ENCODE measurements around the gene ATP10A. TPM values are rescaled to one million over a fixed set of nuclear protein-coding genes. Genes with fewer than 3 reads are reported as not detected.

ATP10A gene
- total and polyA plus RNA-seq, 3 experiments from 2014 or later = 8.2 to 28.9 (median 24.0) TPM

DNA sequence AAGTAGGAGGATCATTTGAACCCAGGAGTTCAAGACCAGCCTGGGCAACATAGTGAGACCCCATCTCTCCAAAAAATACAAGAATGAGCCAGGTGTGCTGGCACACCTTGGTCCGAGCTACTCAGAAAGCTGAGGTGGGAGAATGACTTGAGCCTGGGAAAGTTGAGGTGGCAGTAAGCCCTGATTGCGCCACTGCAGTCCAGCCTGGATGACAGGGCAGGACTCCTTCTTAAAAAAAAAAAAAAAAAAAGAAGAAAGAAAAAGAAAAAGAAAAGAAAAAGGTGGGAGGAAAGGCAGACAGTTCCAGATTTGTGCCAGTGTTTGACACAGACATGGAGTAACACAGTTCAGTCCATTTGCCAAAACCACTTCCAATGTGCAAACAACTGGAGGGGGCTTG, 75.7 kb downstream of the ATP10A start:
- no peak overlapping the region for H3K4me3 ChIP-seq (ENCODE audit: low read length)
- Mint-ChIP-seq H3K27ac (peak overlapping the region in 1 of 8 donors; percentile 56), H3K27me3 (no peaks in the 10 kb centered on the region), H3K4me3 (no peak overlapping the region), H3K9me3 (peaks cover 0 to 1% (median 0%) of the 10 kb centered on the region in 5 donors), H3K4me1 (peaks cover 30 to 65% (median 41%) of the 10 kb centered on the region in 3 donors), H3K36me3 (peaks cover 0 to 2% (median 0%) of the 10 kb centered on the region in 3 donors)
- POLR2A ChIA-PET = no interaction called here
- H3K9me3 ChIP-seq (ENCODE audit: low read length) = no peaks in the 10 kb centered on the region
- DNase-seq = no peak
- H3K4me1 ChIP-seq (ENCODE audit: insufficient read depth, low read length) = peaks cover 10% of the 10 kb centered on the region
- no peak overlapping the region for H3K27ac ChIP-seq (ENCODE audit: low read depth, low read length)
- CTCF ChIA-PET = interaction anchor here (1.3 to 2.5 kb wide), 2 partner anchors 146 kb away, joined by 3 to 7 read pairs; no protein-coding TSS in a partner anchor
- H3K36me3 ChIP-seq (ENCODE audit: insufficient read depth, low read length) = no peaks in the 10 kb centered on the region
- no peaks in the 10 kb centered on the region for H3K27me3 ChIP-seq (ENCODE audit: insufficient read depth, low read length, poor library complexity, severe bottlenecking)

- H3K4me1 Mint-ChIP-seq = peaks cover 25 to 53% (median 33%) of the 10 kb centered on the region in 3 donors
- no peaks in the 10 kb centered on the region for H3K9me3 ChIP-seq (ENCODE audit: low read length)
- peaks cover 0 to 1% (median 0%) of the 10 kb centered on the region in 5 donors for H3K9me3 Mint-ChIP-seq
- H3K4me1 ChIP-seq (ENCODE audit: insufficient read depth, low read length) = peaks cover 10% of the 10 kb centered on the region
- peak overlapping the region in 1 of 8 donors; percentile 74 for H3K27ac Mint-ChIP-seq
- H3K36me3 ChIP-seq (ENCODE audit: insufficient read depth, low read length) = no peaks in the 10 kb centered on the region
- H3K27me3 Mint-ChIP-seq = no peaks in the 10 kb centered on the region
- POLR2A ChIA-PET = interaction anchor here (1.0 kb wide), 1 partner anchor 76 kb away, joined by 4 read pairs; no protein-coding TSS in a partner anchor
- H3K27ac ChIP-seq (ENCODE audit: low read depth, low read length) = no peak overlapping the region
- no peak overlapping the region for H3K4me3 Mint-ChIP-seq
- peaks cover 0 to 2% (median 2%) of the 10 kb centered on the region in 3 donors for H3K36me3 Mint-ChIP-seq
- CTCF ChIA-PET = interaction anchor here (2.5 kb wide), 1 partner anchor 148 kb away, joined by 7 read pairs; no protein-coding TSS in a partner anchor
- no peak for DNase-seq
- H3K27me3 ChIP-seq (ENCODE audit: insufficient read depth, low read length, poor library complexity, severe bottlenecking) = no peaks in the 10 kb centered on the region
- no peak overlapping the region for H3K4me3 ChIP-seq (ENCODE audit: low read length)
Measured at GRCh38 chr15:25786040-25786439, 77.1 kb downstream of the ATP10A start.

DNA sequence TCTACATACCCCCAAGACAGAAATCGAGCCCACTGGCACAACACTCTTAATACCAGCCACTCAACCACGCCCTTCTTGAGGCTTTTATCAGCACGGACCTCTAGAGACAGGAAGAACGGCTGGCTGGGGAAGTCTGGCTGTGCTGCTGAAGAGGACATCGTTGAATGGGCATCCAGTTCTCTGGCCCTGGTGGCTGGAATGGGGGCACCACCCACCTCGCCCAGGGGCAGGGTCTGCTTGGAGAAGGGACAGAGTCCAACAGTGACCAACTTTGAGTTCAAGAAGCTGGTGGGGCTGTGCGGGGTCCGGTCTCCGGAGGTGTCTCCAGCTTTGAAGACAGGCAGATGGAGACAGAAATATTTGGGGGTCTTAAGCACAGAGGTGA, 77.5 kb downstream of the ATP10A start:
- CTCF ChIA-PET = interaction anchor here (2.5 kb wide), 1 partner anchor 148 kb away, joined by 7 read pairs; no protein-coding TSS in a partner anchor
- POLR2A ChIA-PET = interaction anchor here (1.0 kb wide), 1 partner anchor 76 kb away, joined by 4 read pairs; no protein-coding TSS in a partner anchor
- peaks cover 0 to 6% (median 2%) of the 10 kb centered on the region in 3 donors for H3K36me3 Mint-ChIP-seq

DNA sequence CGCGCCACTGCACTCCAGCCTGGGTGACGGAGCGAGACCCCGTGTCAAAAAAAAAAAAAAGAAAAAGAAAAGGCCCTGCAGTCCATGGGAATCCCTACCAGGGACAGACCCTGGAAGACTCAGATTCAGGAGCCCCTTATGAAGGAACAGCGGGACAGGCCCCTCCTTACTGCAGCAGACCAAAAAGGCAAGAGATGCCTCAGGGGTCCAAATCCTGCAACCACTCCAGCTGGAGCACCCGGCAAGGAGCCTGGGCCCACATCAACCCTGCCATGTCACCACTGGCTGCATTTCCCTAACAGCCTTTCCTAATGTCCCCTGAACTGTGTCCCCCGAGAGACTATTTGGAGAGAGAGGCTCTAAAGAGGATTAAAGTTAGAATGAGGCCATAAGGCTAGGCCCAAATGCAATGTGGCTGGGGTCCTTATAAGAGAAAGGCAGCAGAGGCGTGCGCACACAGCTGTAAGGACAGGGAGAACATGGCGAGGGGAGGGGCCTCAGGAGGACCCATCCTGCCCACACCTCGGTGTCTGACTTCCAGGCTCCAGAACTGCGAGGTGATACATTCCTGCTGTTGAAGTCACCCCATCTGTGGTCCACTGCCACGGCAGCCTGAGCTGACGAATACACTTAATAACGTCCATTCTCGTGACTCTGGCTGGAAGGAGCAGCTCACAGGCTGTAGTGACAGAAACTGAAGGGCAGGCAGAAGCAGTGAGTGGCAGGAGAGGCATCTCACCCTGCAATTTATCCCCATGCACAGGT, 78.1 kb downstream of the ATP10A start:
- H3K4me1 Mint-ChIP-seq = peaks cover 18 to 43% (median 23%) of the 10 kb centered on the region in 3 donors
- ChIA-PET POLR2A (no interaction called here), CTCF (interaction anchor here (1.8 to 2.5 kb wide), 4 partner anchors 12 to 149 kb away, joined by 5 to 11 read pairs (median 6); partner anchors contain the start of gene ATP10A)
- Histone ChIP-seq H3K27ac (ENCODE audit: low read depth, low read length) (no peak overlapping the region), H3K9me3 (ENCODE audit: low read length) (no peaks in the 10 kb centered on the region), H3K4me1 (ENCODE audit: insufficient read depth, low read length) (peaks cover 4% of the 10 kb centered on the region), H3K4me3 (ENCODE audit: low read length) (no peak overlapping the region), H3K36me3 (ENCODE audit: insufficient read depth, low read length) (no peaks in the 10 kb centered on the region), H3K27me3 (ENCODE audit: insufficient read depth, low read length, poor library complexity, severe bottlenecking) (no peaks in the 10 kb centered on the region)
- H3K9me3 Mint-ChIP-seq = peaks cover 0 to 1% (median 0%) of the 10 kb centered on the region in 5 donors
- peaks cover 0 to 11% (median 2%) of the 10 kb centered on the region in 3 donors for H3K36me3 Mint-ChIP-seq
- H3K27ac Mint-ChIP-seq = peak overlapping the region in 3 of 8 donors; percentile 12 to 51 (median 32)
- no peaks in the 10 kb centered on the region for H3K27me3 Mint-ChIP-seq
- H3K4me3 Mint-ChIP-seq = no peak overlapping the region
- no peak for DNase-seq

More for the DNA sequence above, 77.5 kb downstream of the ATP10A start:
- Mint-ChIP-seq H3K4me1 (peaks cover 23 to 49% (median 29%) of the 10 kb centered on the region in 3 donors), H3K4me3 (no peak overlapping the region), H3K9me3 (peaks cover 0 to 1% (median 0%) of the 10 kb centered on the region in 5 donors), H3K27me3 (no peaks in the 10 kb centered on the region), H3K27ac (peak overlapping the region in 1 of 8 donors; percentile 5)
- no peak overlapping the region for H3K27ac ChIP-seq (ENCODE audit: low read depth, low read length)
- no peaks in the 10 kb centered on the region for H3K9me3 ChIP-seq (ENCODE audit: low read length)
- peaks cover 7% of the 10 kb centered on the region for H3K4me1 ChIP-seq (ENCODE audit: insufficient read depth, low read length)
- no peak for DNase-seq
- no peaks in the 10 kb centered on the region for H3K27me3 ChIP-seq (ENCODE audit: insufficient read depth, low read length, poor library complexity, severe bottlenecking)
- H3K4me3 ChIP-seq (ENCODE audit: low read length) = no peak overlapping the region
- H3K36me3 ChIP-seq (ENCODE audit: insufficient read depth, low read length) = no peaks in the 10 kb centered on the region

DNA sequence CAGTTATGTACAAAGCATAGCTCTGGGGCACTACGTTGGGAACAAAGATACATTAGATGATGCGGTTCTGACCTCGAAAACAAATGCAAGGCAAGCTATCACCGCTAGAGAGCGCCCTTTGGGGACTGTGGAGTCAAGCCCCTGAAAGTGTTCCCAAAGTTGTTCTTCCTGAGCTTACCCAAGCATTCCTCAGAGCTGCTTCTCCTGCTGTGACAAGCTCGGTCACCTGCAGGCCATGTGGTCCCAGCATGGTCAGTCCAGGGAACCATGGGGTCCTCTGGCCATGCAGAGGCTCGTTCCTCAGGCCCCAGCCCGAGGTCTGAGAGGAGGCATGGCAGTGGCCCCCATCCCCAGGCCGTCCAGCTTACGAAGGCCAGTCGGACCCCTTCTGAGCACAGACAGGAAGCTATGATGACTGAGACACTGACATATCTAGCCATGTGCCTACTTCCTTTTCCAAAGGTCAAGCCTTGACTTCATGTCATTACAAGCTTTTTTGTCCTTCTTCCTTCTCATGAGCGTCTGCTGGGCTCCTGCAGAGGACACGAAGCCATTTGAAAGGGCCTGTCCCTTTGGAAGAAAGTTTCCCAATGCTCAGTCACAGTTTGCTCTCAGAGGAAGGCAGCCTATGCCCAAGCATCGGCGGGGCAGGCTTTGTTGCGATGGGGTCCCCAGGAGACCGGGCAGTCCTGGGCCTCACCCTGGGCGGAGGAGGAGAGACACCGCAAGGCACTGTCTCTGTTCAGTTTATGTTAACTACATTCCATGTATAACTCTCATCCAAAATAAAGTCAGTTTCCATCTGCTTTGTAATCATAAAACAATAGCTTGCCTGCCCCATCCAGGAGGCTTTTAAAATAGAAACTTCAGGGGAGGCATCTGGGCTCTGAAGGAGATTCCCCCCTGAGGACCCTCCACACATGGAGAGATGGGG, 79.3 kb downstream of the ATP10A start:
- peak in 4 of 5 donors; percentile 10 to 55 (median 22) for DNase-seq
- H3K27me3 Mint-ChIP-seq = no peaks in the 10 kb centered on the region

GRCh38 chr15:25783134-25783533, 80.0 kb downstream of the ATP10A start:
- H3K4me3 Mint-ChIP-seq = no peak overlapping the region
- peaks cover 0 to 1% (median 0%) of the 10 kb centered on the region in 5 donors for H3K9me3 Mint-ChIP-seq
- ChIA-PET POLR2A (interaction anchor here (0.8 kb wide), 1 partner anchor 77 kb away, joined by 3 read pairs; no protein-coding TSS in a partner anchor), CTCF (interaction anchor here (0.7 to 3.6 kb wide), 12 partner anchors 14 to 150 kb away, joined by 3 to 24 read pairs (median 4); partner anchors contain the start of gene ATP10A)
- H3K9me3 ChIP-seq (ENCODE audit: low read length) = no peaks in the 10 kb centered on the region
- no peak overlapping the region for H3K27ac Mint-ChIP-seq
- H3K27ac ChIP-seq (ENCODE audit: low read depth, low read length) = no peak overlapping the region
- no peaks in the 10 kb centered on the region for H3K36me3 ChIP-seq (ENCODE audit: insufficient read depth, low read length)
- no peak for DNase-seq
- H3K27me3 ChIP-seq (ENCODE audit: insufficient read depth, low read length, poor library complexity, severe bottlenecking) = no peaks in the 10 kb centered on the region
- H3K4me3 ChIP-seq (ENCODE audit: low read length) = no peak overlapping the region
- peaks cover 13 to 31% (median 15%) of the 10 kb centered on the region in 3 donors for H3K4me1 Mint-ChIP-seq
- no peaks in the 10 kb centered on the region for H3K27me3 Mint-ChIP-seq
- H3K4me1 ChIP-seq (ENCODE audit: insufficient read depth, low read length) = peaks cover 10% of the 10 kb centered on the region
- H3K36me3 Mint-ChIP-seq = peaks cover 0 to 25% (median 0%) of the 10 kb centered on the region in 3 donors

More for the DNA sequence above, 79.3 kb downstream of the ATP10A start:
- no peaks in the 10 kb centered on the region for H3K9me3 ChIP-seq (ENCODE audit: low read length)
- peaks cover 0 to 19% (median 2%) of the 10 kb centered on the region in 3 donors for H3K36me3 Mint-ChIP-seq
- no peak overlapping the region for H3K27ac ChIP-seq (ENCODE audit: low read depth, low read length)
- no peak overlapping the region for H3K4me3 Mint-ChIP-seq
- peaks cover 0 to 1% (median 0%) of the 10 kb centered on the region in 5 donors for H3K9me3 Mint-ChIP-seq
- H3K4me3 ChIP-seq (ENCODE audit: low read length) = no peak overlapping the region
- no peaks in the 10 kb centered on the region for H3K36me3 ChIP-seq (ENCODE audit: insufficient read depth, low read length)
- no peaks in the 10 kb centered on the region for H3K27me3 ChIP-seq (ENCODE audit: insufficient read depth, low read length, poor library complexity, severe bottlenecking)
- ChIA-PET POLR2A (interaction anchor here (0.8 kb wide), 1 partner anchor 77 kb away, joined by 3 read pairs; no protein-coding TSS in a partner anchor), CTCF (interaction anchor here (0.6 to 3.6 kb wide), 16 partner anchors 9 to 150 kb away, joined by 3 to 24 read pairs (median 4); partner anchors contain the start of gene ATP10A)
- peaks cover 8% of the 10 kb centered on the region for H3K4me1 ChIP-seq (ENCODE audit: insufficient read depth, low read length)
- H3K4me1 Mint-ChIP-seq = peaks cover 16 to 36% (median 21%) of the 10 kb centered on the region in 3 donors
- H3K27ac Mint-ChIP-seq = no peak overlapping the region

DNA sequence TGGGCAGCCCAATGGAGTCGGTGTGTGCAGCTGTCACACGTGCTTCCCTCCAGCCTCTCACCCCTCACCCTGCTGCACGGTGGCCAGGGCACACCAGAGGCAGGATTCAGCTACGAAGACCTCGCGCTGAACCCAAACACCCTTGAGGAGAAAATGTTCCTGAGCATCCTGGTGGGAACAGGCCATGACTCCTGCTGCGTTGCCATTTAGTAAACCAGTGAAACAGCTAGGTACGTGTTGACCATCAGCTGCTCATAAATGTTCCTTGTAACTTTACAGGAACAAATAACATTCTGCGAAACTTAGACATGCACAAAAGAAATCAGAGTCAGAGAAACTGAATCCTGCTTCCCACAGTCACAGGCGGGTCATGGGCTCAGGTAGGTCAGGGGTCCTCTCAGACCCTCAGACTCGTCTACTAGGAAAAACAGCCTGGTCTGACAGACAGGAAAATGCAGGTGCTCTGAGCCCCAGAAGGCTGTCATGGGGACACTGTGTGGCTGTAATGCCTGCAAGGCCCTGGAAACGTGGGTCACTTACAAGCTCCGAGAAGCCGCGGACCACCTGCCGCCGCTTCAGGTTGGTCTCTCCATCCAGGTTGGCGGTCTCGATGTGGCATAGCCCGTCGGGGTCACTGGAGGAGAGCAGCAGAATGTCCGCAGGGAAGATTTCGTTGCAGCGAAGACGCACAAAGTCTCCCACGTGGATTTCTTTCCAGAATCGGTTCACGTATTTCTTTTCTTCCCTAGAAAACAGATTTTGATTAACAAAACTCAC, 82.5 kb downstream of the ATP10A start:
- H3K4me1 ChIP-seq (ENCODE audit: insufficient read depth, low read length) = peaks cover 12% of the 10 kb centered on the region
- no peaks in the 10 kb centered on the region for H3K27me3 ChIP-seq (ENCODE audit: insufficient read depth, low read length, poor library complexity, severe bottlenecking)
- no peaks in the 10 kb centered on the region for H3K9me3 ChIP-seq (ENCODE audit: low read length)
- peaks cover 7 to 19% (median 14%) of the 10 kb centered on the region in 3 donors for H3K4me1 Mint-ChIP-seq
- DNase-seq = no peak
- H3K27me3 Mint-ChIP-seq = no peaks in the 10 kb centered on the region
- no peak overlapping the region for H3K4me3 Mint-ChIP-seq
- H3K36me3 ChIP-seq (ENCODE audit: insufficient read depth, low read length) = peaks cover 2% of the 10 kb centered on the region
- no peak overlapping the region for H3K27ac Mint-ChIP-seq
- CTCF ChIA-PET = interaction anchor here (3.6 kb wide), 1 partner anchor 153 kb away, joined by 24 read pairs; no protein-coding TSS in a partner anchor
- POLR2A ChIA-PET = no interaction called here
- H3K4me3 ChIP-seq (ENCODE audit: low read length) = no peak overlapping the region
- H3K36me3 Mint-ChIP-seq = peaks cover 0 to 42% (median 1%) of the 10 kb centered on the region in 3 donors
- H3K27ac ChIP-seq (ENCODE audit: low read depth, low read length) = no peak overlapping the region
- H3K9me3 Mint-ChIP-seq = peaks cover 0 to 1% (median 0%) of the 10 kb centered on the region in 5 donors
